HepG2 (cell line): ENCODE data around the gene CNTROB. TPM values are rescaled to one million over a fixed set of nuclear protein-coding genes. Genes with fewer than 3 reads are reported as not detected.

Experiments
- CBX5 ChIP-seq: sonication (generic); formaldehyde crosslinking; IDR thresholded peaks from 2 replicates; pipeline ENCODE4 v1.4.0; 2020; ENCODE audit warnings: missing genetic modification reagents, borderline replicate concordance
- HNF1B ChIP-seq: sonication (generic); formaldehyde crosslinking; IDR thresholded peaks from 2 replicates; pipeline ENCODE4 v1.5.1; 2020; ENCODE audit warnings: mild to moderate bottlenecking, moderate library complexity, missing genetic modification reagents
- HNRNPLL ChIP-seq: fragments of 200-400 bp; formaldehyde crosslinking; IDR thresholded peaks from 2 replicates; pipeline ENCODE4 v1.6.1; 2017; ENCODE audit warnings: mild to moderate bottlenecking, low read depth, low read length; ENCODE audit not compliant: poor library complexity, severe bottlenecking
- HNRNPUL1 ChIP-seq: fragments of 200-400 bp; formaldehyde crosslinking; IDR thresholded peaks from 2 replicates; pipeline ENCODE4 v1.6.1; 2017; ENCODE audit warnings: low read depth, mild to moderate bottlenecking, low read length, moderate library complexity
- LCORL ChIP-seq, 2 experiments: fragments of 450-650 bp in 1 of 2; sonication (generic) in 1 of 2; formaldehyde crosslinking in 1 of 2; IDR thresholded peaks; 2 replicates each; pipeline versions ENCODE4 v1.5.0 to v1.6.1; 2017 to 2020; ENCODE audit warnings: antibody characterized with exemption in 1 of 2, missing genetic modification reagents in 1 of 2
- MAX ChIP-seq: IDR thresholded peaks from 2 replicates; pipeline ENCODE4 v1.6.1; 2012; ENCODE audit warnings: inconsistent platforms
- NFE2L1 ChIP-seq: sonication (generic); formaldehyde crosslinking; IDR thresholded peaks from 2 replicates; pipeline ENCODE4 v1.4.0; 2020; ENCODE audit warnings: missing genetic modification reagents, mild to moderate bottlenecking, borderline replicate concordance
- NFE2L2 ChIP-seq: fragments of 150-350 bp; IDR thresholded peaks from 2 replicates; pipeline ENCODE4 v1.6.1; 2014; ENCODE audit warnings: low read length
- NFIC ChIP-seq: IDR thresholded peaks from 2 replicates; pipeline ENCODE4 v1.6.1; 2012; ENCODE audit warnings: mild to moderate bottlenecking, low read length, inconsistent platforms
- NFRKB ChIP-seq: fragments of 450-650 bp; IDR thresholded peaks from 2 replicates; pipeline ENCODE4 v1.6.1; 2017
- NONO ChIP-seq, 2 experiments: fragments of 450-650 bp in 1 of 2; sonication (generic) in 1 of 2; formaldehyde crosslinking in 1 of 2; IDR thresholded peaks in 1 of 2; conservative IDR thresholded peaks in 1 of 2; 2 replicates each; pipeline versions ENCODE4 v1.6.1 to v1.8.0; 2017 to 2022; ENCODE audit warnings: mild to moderate bottlenecking in 1 of 2, missing genetic modification reagents in 1 of 2, moderate library complexity in 1 of 2
- PITX1 ChIP-seq: sonication (generic); formaldehyde crosslinking; IDR thresholded peaks from 2 replicates; pipeline ENCODE4 v1.5.1; 2020; ENCODE audit warnings: mild to moderate bottlenecking, missing genetic modification reagents
- RBM39 ChIP-seq: fragments of 200-400 bp; formaldehyde crosslinking; IDR thresholded peaks from one replicate; pipeline ENCODE4 v1.6.1; 2018; ENCODE audit warnings: antibody characterized with exemption, mild to moderate bottlenecking, low read depth, low read length; ENCODE audit not compliant: poor library complexity, severe bottlenecking
- ZFY ChIP-seq: sonication (generic); formaldehyde crosslinking; IDR thresholded peaks from 2 replicates; pipeline ENCODE4 v1.4.0; 2020; ENCODE audit warnings: missing genetic modification reagents
- ZMYM4 ChIP-seq: sonication (generic); formaldehyde crosslinking; IDR thresholded peaks from 2 replicates; pipeline ENCODE4 v1.8.1; 2023; ENCODE audit warnings: mild to moderate bottlenecking, missing genetic modification reagents
- ZNF24 ChIP-seq: fragments of 450-650 bp; IDR thresholded peaks from 2 replicates; pipeline ENCODE4 v1.6.1; 2017; ENCODE audit warnings: antibody characterized with exemption, mild to moderate bottlenecking
- ZNF724P ChIP-seq: sonication (generic); formaldehyde crosslinking; IDR thresholded peaks from 2 replicates; pipeline ENCODE4 v1.8.0; 2022; ENCODE audit warnings: missing genetic modification reagents, borderline replicate concordance
- ZNF776 ChIP-seq: sonication (generic); formaldehyde crosslinking; IDR thresholded peaks from 2 replicates; pipeline ENCODE4 v1.4.0; 2020; ENCODE audit warnings: mild to moderate bottlenecking, missing genetic modification reagents
- polyA plus RNA-seq, 8 experiments: library from polyadenylated mRNA; depleted of rRNA in 3 of 8; stranded (reverse) in 7 of 8; unstranded in 1 of 8; fragments of >200 nt; fragmentation: Illumina TruSeq in 4 of 8; extraction: Trizol in 4 of 8; gene quantifications; 2 replicates each; pipeline versions ENCODE4 v1.2.1 to v1.2.3, GENCODE V29; 2011 to 2016; ENCODE audit warnings: low read depth in 4 of 8, missing spikeins in 1 of 8, mixed read lengths in 1 of 8; ENCODE audit not compliant: insufficient read depth in 1 of 8
- total RNA-seq, 5 experiments: library from RNA; depleted of rRNA; stranded (reverse); fragments of >200 nt; fragmentation: Illumina TruSeq; extraction: Trizol; gene quantifications; 2 replicates each; pipeline ENCODE4 v1.2.3, GENCODE V29; 2016; ENCODE audit warnings: low read depth in 1 of 5
- TF ChIP-seq, protein P1 (sequence below): sonication (generic); formaldehyde crosslinking; IDR thresholded peaks from 2 replicates; pipeline ENCODE4 v1.5.1; 2020; ENCODE audit warnings: missing genetic modification reagents, mild to moderate bottlenecking, borderline replicate concordance
- TF ChIP-seq, protein P2 (sequence below): sonication (generic); formaldehyde crosslinking; IDR thresholded peaks from 2 replicates; pipeline ENCODE4 v1.4.0; 2020; ENCODE audit warnings: missing genetic modification reagents
- TF ChIP-seq, protein P3 (sequence below): sonication (generic); formaldehyde crosslinking; IDR thresholded peaks from 2 replicates; pipeline ENCODE4 v1.4.0; 2020; ENCODE audit warnings: mild to moderate bottlenecking, missing genetic modification reagents
- TF ChIP-seq, protein P4 (sequence below): sonication (generic); formaldehyde crosslinking; IDR thresholded peaks from 2 replicates; pipeline ENCODE4 v1.9.0; 2022; ENCODE audit warnings: low read depth, missing genetic modification reagents

CNTROB gene
- total and polyA plus RNA-seq, 2 of the 13 experiments (the other 11 are each of a cell fraction or from before 2014, with no cell fraction given), result 21.2 to 24.1 TPM

DNA sequence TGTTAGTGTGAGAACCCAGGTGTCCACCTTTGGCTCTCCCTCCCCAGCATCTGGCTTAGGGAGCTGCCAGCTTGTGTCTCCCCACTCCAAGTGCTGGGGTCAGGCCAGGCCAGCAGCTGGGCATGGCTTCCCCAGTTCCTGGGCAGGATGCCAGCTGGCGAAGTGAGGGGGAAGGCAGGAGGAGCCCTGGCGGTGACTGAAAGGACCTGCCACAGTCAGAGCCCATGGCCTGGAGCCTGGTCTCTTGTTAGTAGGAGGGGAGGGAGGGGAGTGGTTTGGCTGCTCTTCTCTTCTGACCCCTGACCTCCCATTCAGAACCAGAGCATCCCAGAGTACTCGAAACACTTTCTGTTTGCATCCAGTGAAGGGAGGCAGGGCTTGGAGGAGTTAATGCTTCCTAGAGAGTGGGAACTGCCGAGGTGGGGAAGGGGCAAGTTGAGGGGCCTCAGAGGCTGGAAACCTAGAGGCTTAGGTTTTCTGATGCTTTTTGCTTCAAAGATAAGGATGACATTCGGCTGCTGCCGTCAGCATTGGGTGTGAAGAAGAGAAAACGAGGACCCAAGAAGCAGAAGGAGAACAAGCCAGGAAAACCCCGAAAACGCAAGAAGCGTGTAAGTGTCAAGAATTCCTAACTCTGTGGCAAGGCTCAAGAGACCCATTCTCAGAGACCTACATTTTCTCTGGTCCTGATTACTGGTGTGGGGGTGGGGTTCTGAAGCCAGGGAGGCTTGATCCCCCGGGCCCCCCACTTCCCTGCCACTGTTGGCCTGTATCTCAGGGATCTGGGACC is 42.6 kb upstream of the CNTROB start (continued):
- TF ChIP-seq, protein P1, sequence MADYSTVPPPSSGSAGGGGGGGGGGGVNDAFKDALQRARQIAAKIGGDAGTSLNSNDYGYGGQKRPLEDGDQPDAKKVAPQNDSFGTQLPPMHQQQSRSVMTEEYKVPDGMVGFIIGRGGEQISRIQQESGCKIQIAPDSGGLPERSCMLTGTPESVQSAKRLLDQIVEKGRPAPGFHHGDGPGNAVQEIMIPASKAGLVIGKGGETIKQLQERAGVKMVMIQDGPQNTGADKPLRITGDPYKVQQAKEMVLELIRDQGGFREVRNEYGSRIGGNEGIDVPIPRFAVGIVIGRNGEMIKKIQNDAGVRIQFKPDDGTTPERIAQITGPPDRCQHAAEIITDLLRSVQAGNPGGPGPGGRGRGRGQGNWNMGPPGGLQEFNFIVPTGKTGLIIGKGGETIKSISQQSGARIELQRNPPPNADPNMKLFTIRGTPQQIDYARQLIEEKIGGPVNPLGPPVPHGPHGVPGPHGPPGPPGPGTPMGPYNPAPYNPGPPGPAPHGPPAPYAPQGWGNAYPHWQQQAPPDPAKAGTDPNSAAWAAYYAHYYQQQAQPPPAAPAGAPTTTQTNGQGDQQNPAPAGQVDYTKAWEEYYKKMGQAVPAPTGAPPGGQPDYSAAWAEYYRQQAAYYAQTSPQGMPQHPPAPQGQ (CRISPR knock-in tag), result no peak
- TF ChIP-seq NFRKB (no peak), ZNF724P (no peak), RBM39 (no peak), MAX (peak; percentile 38; the same call in 1 of the 2 replicates), HNRNPLL (no peak), NONO (IDR thresholded peaks at IDR 0.05) (no peak), NONO (CRISPR knock-in tag; conservative IDR thresholded peaks at IDR 0.05) (no peak), NFE2L2 (no peak), ZNF776 (CRISPR knock-in tag) (no peak), LCORL (IDR thresholded peaks at IDR 0.05) (no peak), LCORL (CRISPR knock-in tag; IDR thresholded peaks at IDR 0.05) (no peak), ZNF24 (no peak), HNF1B (CRISPR knock-in tag) (no peak; the same call in 1 of the 2 replicates), HNRNPUL1 (no peak), NFE2L1 (no peak), PITX1 (CRISPR knock-in tag) (no peak), NFIC (no peak), CBX5 (CRISPR knock-in tag) (no peak), ZMYM4 (CRISPR knock-in tag) (no peak), ZFY (CRISPR knock-in tag) (no peak)
- TF ChIP-seq, protein P2, sequence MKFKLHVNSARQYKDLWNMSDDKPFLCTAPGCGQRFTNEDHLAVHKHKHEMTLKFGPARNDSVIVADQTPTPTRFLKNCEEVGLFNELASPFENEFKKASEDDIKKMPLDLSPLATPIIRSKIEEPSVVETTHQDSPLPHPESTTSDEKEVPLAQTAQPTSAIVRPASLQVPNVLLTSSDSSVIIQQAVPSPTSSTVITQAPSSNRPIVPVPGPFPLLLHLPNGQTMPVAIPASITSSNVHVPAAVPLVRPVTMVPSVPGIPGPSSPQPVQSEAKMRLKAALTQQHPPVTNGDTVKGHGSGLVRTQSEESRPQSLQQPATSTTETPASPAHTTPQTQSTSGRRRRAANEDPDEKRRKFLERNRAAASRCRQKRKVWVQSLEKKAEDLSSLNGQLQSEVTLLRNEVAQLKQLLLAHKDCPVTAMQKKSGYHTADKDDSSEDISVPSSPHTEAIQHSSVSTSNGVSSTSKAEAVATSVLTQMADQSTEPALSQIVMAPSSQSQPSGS, result no peak
- TF ChIP-seq, protein P3, sequence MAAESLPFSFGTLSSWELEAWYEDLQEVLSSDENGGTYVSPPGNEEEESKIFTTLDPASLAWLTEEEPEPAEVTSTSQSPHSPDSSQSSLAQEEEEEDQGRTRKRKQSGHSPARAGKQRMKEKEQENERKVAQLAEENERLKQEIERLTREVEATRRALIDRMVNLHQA, result no peak
- TF ChIP-seq, protein P4, sequence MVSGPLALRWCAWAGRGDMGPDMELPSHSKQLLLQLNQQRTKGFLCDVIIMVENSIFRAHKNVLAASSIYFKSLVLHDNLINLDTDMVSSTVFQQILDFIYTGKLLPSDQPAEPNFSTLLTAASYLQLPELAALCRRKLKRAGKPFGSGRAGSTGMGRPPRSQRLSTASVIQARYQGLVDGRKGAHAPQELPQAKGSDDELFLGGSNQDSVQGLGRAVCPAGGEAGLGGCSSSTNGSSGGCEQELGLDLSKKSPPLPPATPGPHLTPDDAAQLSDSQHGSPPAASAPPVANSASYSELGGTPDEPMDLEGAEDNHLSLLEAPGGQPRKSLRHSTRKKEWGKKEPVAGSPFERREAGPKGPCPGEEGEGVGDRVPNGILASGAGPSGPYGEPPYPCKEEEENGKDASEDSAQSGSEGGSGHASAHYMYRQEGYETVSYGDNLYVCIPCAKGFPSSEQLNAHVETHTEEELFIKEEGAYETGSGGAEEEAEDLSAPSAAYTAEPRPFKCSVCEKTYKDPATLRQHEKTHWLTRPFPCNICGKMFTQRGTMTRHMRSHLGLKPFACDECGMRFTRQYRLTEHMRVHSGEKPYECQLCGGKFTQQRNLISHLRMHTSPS (CRISPR knock-in tag), result peak; percentile 83
